ENCODE data around the gene DDX27. TPM values are rescaled to one million over a fixed set of nuclear protein-coding genes. Genes with fewer than 3 reads are reported as not detected.
A peak's percentile ranks its signal among the peaks of the same experiment; 100 is the strongest.

Gene DDX27
- total and polyA plus RNA-seq, 9 of the 15 experiments (the other 6 are each of a cell fraction or from before 2014, with no cell fraction given): 17.9 to 79.3 (median 57.0) TPM

GRCh38 chr20:49278818-49279676, 59.8 kb downstream of the DDX27 start (continued):
- 0 out of 2 replicates have a peak, but pooled peaks have one; percentile 14 for TF ChIP-seq ZNF57 (CRISPR knock-in tag; IDR thresholded peaks at IDR 0.05)
- TF ChIP-seq LARP7 (IDR thresholded peaks at IDR 0.05): no peak
- TF ChIP-seq ZNF253 (CRISPR knock-in tag; conservative IDR thresholded peaks at IDR 0.05): no peak
- peak; percentile 93 for TF ChIP-seq ZNF121 (CRISPR knock-in tag; conservative IDR thresholded peaks at IDR 0.05)
- TF ChIP-seq SIN3A (IDR thresholded peaks at IDR 0.05; ENCODE audit: borderline replicate concordance in 2 of 2, control insufficient read depth in 1 of 2, low read depth in 2 of 2, low read length in 2 of 2): 0 out of 4 replicates have a peak, but pooled peaks of 1 of the 2 experiments have one; percentile 32
- TF ChIP-seq MAX (CRISPR knock-in tag; IDR thresholded peaks at IDR 0.05): peak; percentile 40
- peak; percentile 89 for TF ChIP-seq CEBPB (tag; IDR thresholded peaks at IDR 0.05)
- peak; percentile 80; the same call in 1 of the 2 replicates for TF ChIP-seq BRD4 (IDR thresholded peaks at IDR 0.05)
- TF ChIP-seq SMARCC2 (IDR thresholded peaks at IDR 0.05; ENCODE audit: low read depth): peak; percentile 40; the same call in 1 of the 2 replicates
- TF ChIP-seq ZC3H11A (IDR thresholded peaks at IDR 0.05; ENCODE audit: low read depth, low read length): no peak
- TF ChIP-seq PML (IDR thresholded peaks at IDR 0.05; ENCODE audit: low read length): peak; percentile 32; the same call in 1 of the 2 replicates
- TF ChIP-seq ZNF318 (IDR thresholded peaks at IDR 0.05; ENCODE audit: borderline replicate concordance in 1 of 2, low read depth in 1 of 2): peak in 1 of 2 experiments; percentile 31; a peak in 1 of 4 replicates
- no peak for TF ChIP-seq ZNF146 (CRISPR knock-in tag; IDR thresholded peaks at IDR 0.05; ENCODE audit: unreplicated experiment)
- no peak for TF ChIP-seq RAD21 (CRISPR knock-in tag; conservative IDR thresholded peaks at IDR 0.05 in 1 of 2, IDR thresholded peaks at IDR 0.05 in 1 of 2)
- no peak for TF ChIP-seq ZBTB17 (CRISPR knock-in tag; IDR thresholded peaks at IDR 0.05)
